ENCODE measurements around the gene IFI27L1. TPM values are rescaled to one million over a fixed set of nuclear protein-coding genes. Genes with fewer than 3 reads are reported as not detected.

Gene IFI27L1
- total and polyA plus RNA-seq, 4 donors = 14.6 to 41.5 (median 19.9) TPM

DNA sequence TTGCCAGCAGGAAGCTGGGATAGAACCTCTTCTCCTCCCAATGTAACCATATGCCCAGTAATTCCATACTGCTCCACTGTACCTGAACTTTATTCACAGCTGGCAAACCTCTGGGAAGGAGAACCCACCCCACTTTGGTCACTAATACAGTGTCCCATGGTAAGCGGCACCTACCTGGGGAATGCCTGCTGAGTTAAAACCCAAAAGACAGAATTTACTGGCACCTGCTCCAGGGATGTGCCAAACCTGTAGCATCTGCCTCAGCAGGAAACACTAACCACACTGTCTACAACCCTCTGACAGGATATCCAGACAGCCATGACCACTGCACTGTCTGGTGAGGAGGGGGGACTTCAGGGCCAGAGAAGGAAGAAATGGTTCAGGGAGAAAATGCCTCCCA lies 26.7 kb upstream of the IFI27L1 start:
- Histone ChIP-seq H3K4me1 (ENCODE audit: control insufficient read depth in 5 of 5, insufficient read depth in 5 of 5, low read length in 5 of 5) (peaks cover 0 to 3% (median 0%) of the 10 kb centered on the region in 5 donors), H3K27me3 (ENCODE audit: control insufficient read depth in 3 of 3, insufficient read depth in 3 of 3, low read length in 2 of 3) (no peaks in the 10 kb centered on the region), H3K4me3 (no peak overlapping the region), H3K27ac (ENCODE audit: low read depth in 1 of 2, low read length in 1 of 2) (no peak overlapping the region), H3K9me3 (ENCODE audit: control insufficient read depth in 4 of 4, insufficient read depth in 3 of 4, low read length in 3 of 4) (no peaks in the 10 kb centered on the region), H3K36me3 (ENCODE audit: control insufficient read depth in 4 of 4, insufficient read depth in 4 of 4, low read length in 4 of 4) (peaks cover 51 to 81% (median 63%) of the 10 kb centered on the region in 4 donors), H3K9ac (ENCODE audit: insufficient read depth in 1 of 2, low read length in 2 of 2) (no peak overlapping the region)
- DNase-seq (no peak), ATAC-seq (ENCODE audit: insufficient read depth, low FRiP score) (no peak)
- TF ChIP-seq, protein P1, sequence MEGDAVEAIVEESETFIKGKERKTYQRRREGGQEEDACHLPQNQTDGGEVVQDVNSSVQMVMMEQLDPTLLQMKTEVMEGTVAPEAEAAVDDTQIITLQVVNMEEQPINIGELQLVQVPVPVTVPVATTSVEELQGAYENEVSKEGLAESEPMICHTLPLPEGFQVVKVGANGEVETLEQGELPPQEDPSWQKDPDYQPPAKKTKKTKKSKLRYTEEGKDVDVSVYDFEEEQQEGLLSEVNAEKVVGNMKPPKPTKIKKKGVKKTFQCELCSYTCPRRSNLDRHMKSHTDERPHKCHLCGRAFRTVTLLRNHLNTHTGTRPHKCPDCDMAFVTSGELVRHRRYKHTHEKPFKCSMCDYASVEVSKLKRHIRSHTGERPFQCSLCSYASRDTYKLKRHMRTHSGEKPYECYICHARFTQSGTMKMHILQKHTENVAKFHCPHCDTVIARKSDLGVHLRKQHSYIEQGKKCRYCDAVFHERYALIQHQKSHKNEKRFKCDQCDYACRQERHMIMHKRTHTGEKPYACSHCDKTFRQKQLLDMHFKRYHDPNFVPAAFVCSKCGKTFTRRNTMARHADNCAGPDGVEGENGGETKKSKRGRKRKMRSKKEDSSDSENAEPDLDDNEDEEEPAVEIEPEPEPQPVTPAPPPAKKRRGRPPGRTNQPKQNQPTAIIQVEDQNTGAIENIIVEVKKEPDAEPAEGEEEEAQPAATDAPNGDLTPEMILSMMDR (IDR thresholded peaks at IDR 0.05; ENCODE audit: control extremely low read depth, extremely low read depth) = no peak
- 97 to 100% methylated on average over 1 of the region's 1 CpG for WGBS, 2 donors

DNA sequence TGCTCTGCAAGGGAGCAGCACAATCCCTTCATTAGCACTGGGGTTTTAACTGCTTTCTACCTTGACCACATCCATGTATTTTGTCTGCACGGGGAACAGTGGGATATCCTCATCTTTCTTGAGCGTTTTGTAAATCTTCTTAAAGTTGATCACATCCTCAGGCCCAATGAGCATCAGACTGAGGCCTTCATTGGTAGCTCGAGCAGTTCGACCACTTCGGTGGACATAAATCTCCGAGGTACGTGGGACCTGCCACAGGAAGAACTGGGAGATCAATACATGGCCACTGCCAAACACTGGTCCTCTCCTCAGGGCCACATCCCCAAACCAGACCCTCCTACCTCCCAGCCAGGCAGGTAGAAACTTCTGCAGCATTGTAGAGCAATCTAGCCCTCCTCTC lies 26.2 kb upstream of the IFI27L1 start:
- TF ChIP-seq, protein P1 (IDR thresholded peaks at IDR 0.05; ENCODE audit: control extremely low read depth, extremely low read depth) = no peak
- Histone ChIP-seq H3K9me3 (ENCODE audit: control insufficient read depth in 4 of 4, insufficient read depth in 3 of 4, low read length in 3 of 4) (no peaks in the 10 kb centered on the region), H3K27ac (ENCODE audit: low read depth in 1 of 2, low read length in 1 of 2) (no peak overlapping the region), H3K9ac (ENCODE audit: insufficient read depth in 1 of 2, low read length in 2 of 2) (no peak overlapping the region), H3K36me3 (ENCODE audit: control insufficient read depth in 4 of 4, insufficient read depth in 4 of 4, low read length in 4 of 4) (peaks cover 54 to 81% (median 63%) of the 10 kb centered on the region in 4 donors), H3K4me1 (ENCODE audit: control insufficient read depth in 5 of 5, insufficient read depth in 5 of 5, low read length in 5 of 5) (peaks cover 0 to 3% (median 0%) of the 10 kb centered on the region in 5 donors), H3K27me3 (ENCODE audit: control insufficient read depth in 3 of 3, insufficient read depth in 3 of 3, low read length in 2 of 3) (no peaks in the 10 kb centered on the region), H3K4me3 (no peak overlapping the region)
- no peak for DNase-seq
- 97% methylated on average over 7 of the region's 7 CpGs for WGBS, 2 donors
- no peak for ATAC-seq (ENCODE audit: insufficient read depth, low FRiP score)

GRCh38 chr14:94056579-94057308 lies 24.4 kb upstream of the IFI27L1 start:
- peaks cover 61 to 86% (median 64%) of the 10 kb centered on the region in 4 donors for H3K36me3 ChIP-seq (ENCODE audit: control insufficient read depth in 4 of 4, insufficient read depth in 4 of 4, low read length in 4 of 4)
- 84 to 92% methylated on average over 6 of the region's 6 CpGs for WGBS, 2 donors
- ATAC-seq (ENCODE audit: insufficient read depth, low FRiP score) = no peak
- no peak overlapping the region for H3K27ac ChIP-seq (ENCODE audit: low read depth in 1 of 2, low read length in 1 of 2)
- H3K9me3 ChIP-seq (ENCODE audit: control insufficient read depth in 4 of 4, insufficient read depth in 3 of 4, low read length in 3 of 4) = no peaks in the 10 kb centered on the region
- H3K4me3 ChIP-seq = no peak overlapping the region
- no peak overlapping the region for H3K9ac ChIP-seq (ENCODE audit: insufficient read depth in 1 of 2, low read length in 2 of 2)
- TF ChIP-seq, protein P1 (IDR thresholded peaks at IDR 0.05; ENCODE audit: control extremely low read depth, extremely low read depth) = no peak
- no peaks in the 10 kb centered on the region for H3K27me3 ChIP-seq (ENCODE audit: control insufficient read depth in 3 of 3, insufficient read depth in 3 of 3, low read length in 2 of 3)
- H3K4me1 ChIP-seq (ENCODE audit: control insufficient read depth in 5 of 5, insufficient read depth in 5 of 5, low read length in 5 of 5) = peaks cover 0 to 4% (median 0%) of the 10 kb centered on the region in 5 donors
- no peak for DNase-seq
